SK-N-SH (cell line): Measurements from ENCODE around the gene SOX15. TPM values are rescaled to one million over a fixed set of nuclear protein-coding genes. Genes with fewer than 3 reads are reported as not detected.

Experiments used
- CTCF ChIA-PET: fragments of 300-600, 350-600 bp; formaldehyde crosslinking; extraction: SDS; loops from one replicate; lab custom pipeline; 2021; lab: Yijun Ruan, JAX
- POLR2A ChIA-PET: fragments of 350-600 bp; sonication (Branson Sonifier 250); formaldehyde crosslinking; extraction: SDS; loops from one replicate; lab custom pipeline; 2020; ENCODE audit warnings: antibody characterized with exemption, inconsistent platforms; lab: Yijun Ruan, JAX
- DNase-seq: peaks from one replicate; pipeline ENCODE4 v3.0.0; 2012
- H2AFZ ChIP-seq: fragments of 200-600 bp; sonication (generic); 2 replicates; pipeline ENCODE4 v1.8.1; 2016; ENCODE audit warnings: antibody characterized with exemption, mild to moderate bottlenecking, low read depth
- H3F3A ChIP-seq: fragments of 200-600 bp; sonication (generic); replicated peaks from 2 replicates; pipeline ENCODE3; 2016; ENCODE audit warnings: antibody characterized with exemption, mild to moderate bottlenecking; ENCODE audit not compliant: insufficient read depth
- H3K27ac ChIP-seq, 2 experiments: fragments of 200-500 bp in 1 of 2; fragments of 200-600 bp in 1 of 2; sonication (Bioruptor generic) in 1 of 2; sonication (generic), shearing (Covaris generic) in 1 of 2; 2 replicates each; pipeline versions ENCODE4 v1.5.1 to v1.6.1; 2014 to 2016; ENCODE audit warnings: low read depth in 2 of 2, inconsistent platforms in 1 of 2, low read length in 1 of 2, mild to moderate bottlenecking in 1 of 2, mixed read lengths in 1 of 2
- H3K27me3 ChIP-seq: fragments of 200-600 bp; sonication (generic), shearing (Covaris generic); 2 replicates; pipeline ENCODE4 v1.6.1; 2016; ENCODE audit warnings: mixed run types; ENCODE audit not compliant: insufficient read depth
- H3K36me3 ChIP-seq, 2 experiments: fragments of 200-500 bp in 1 of 2; fragments of 200-600 bp in 1 of 2; sonication (Bioruptor generic) in 1 of 2; sonication (generic) in 1 of 2; replicated peaks in 1 of 2; 2 replicates each; pipeline versions ENCODE3 to v1.5.1; 2014 to 2016; ENCODE audit warnings: low read length in 1 of 2, mild to moderate bottlenecking in 1 of 2; ENCODE audit not compliant: insufficient read depth in 2 of 2, control insufficient read depth in 1 of 2
- H3K4me1 ChIP-seq, 2 experiments: fragments of 200-500 bp in 1 of 2; fragments of 200-600 bp in 1 of 2; sonication (Bioruptor generic) in 1 of 2; sonication (generic), shearing (Covaris generic) in 1 of 2; 2 replicates each; pipeline versions ENCODE4 v1.5.1 to v1.6.1; 2014 to 2016; ENCODE audit warnings: low read depth in 1 of 2, low read length in 1 of 2, mixed run types in 1 of 2; ENCODE audit not compliant: insufficient read depth in 2 of 2, control insufficient read depth in 1 of 2
- H3K4me2 ChIP-seq: fragments of 200-600 bp; sonication (generic), shearing (Covaris generic); 2 replicates; pipeline ENCODE4 v1.6.1; 2017; ENCODE audit warnings: mixed run types
- H3K4me3 ChIP-seq, 2 experiments: fragments of 200-500 bp in 1 of 2; fragments of 200-600 bp in 1 of 2; sonication (Bioruptor generic) in 1 of 2; sonication (generic), shearing (Covaris generic) in 1 of 2; 2 replicates each; pipeline versions ENCODE4 v1.5.1 to v1.8.1; 2014 to 2016; ENCODE audit warnings: low read depth in 2 of 2, inconsistent platforms in 1 of 2, low read length in 1 of 2, mild to moderate bottlenecking in 1 of 2, mixed read lengths in 1 of 2, moderate library complexity in 1 of 2
- H3K79me2 ChIP-seq: fragments of 200-600 bp; sonication (generic); 2 replicates; pipeline ENCODE4 v1.8.1; 2017; ENCODE audit warnings: mild to moderate bottlenecking; ENCODE audit not compliant: insufficient read depth
- H3K9ac ChIP-seq: fragments of 200-600 bp; sonication (generic); 2 replicates; pipeline ENCODE4 v1.6.1; 2017; ENCODE audit warnings: mixed run types
- H3K9me2 ChIP-seq: fragments of 200-600 bp; sonication (generic); 2 replicates; pipeline ENCODE4 v1.6.1; 2017; ENCODE audit warnings: mixed run types
- H3K9me3 ChIP-seq: fragments of 200-600 bp; sonication (generic); 2 replicates; pipeline ENCODE4 v1.6.1; 2017; ENCODE audit warnings: mixed run types, mild to moderate bottlenecking, moderate library complexity
- H4K20me1 ChIP-seq: fragments of 200-600 bp; sonication (generic); 2 replicates; pipeline ENCODE4 v1.6.1; 2017; ENCODE audit warnings: mild to moderate bottlenecking, mixed run types; ENCODE audit not compliant: insufficient read depth
- CHD2 ChIP-seq: fragments of 150-350 bp; IDR thresholded peaks from 2 replicates; pipeline ENCODE4 v1.6.1; 2018; ENCODE audit warnings: low read length; ENCODE audit not compliant: partially characterized antibody
- FOXJ3 ChIP-seq: sonication (generic); formaldehyde crosslinking; IDR thresholded peaks from 2 replicates; pipeline ENCODE4 v1.5.1; 2020; ENCODE audit warnings: mild to moderate bottlenecking, missing genetic modification reagents
- GABPA ChIP-seq: IDR thresholded peaks from 2 replicates; pipeline ENCODE4 v1.4.0; 2012; ENCODE audit warnings: low read depth, mild to moderate bottlenecking
- MAX ChIP-seq: IDR thresholded peaks from 2 replicates; pipeline ENCODE4 v1.4.0; 2012; ENCODE audit warnings: low read depth
- MXI1 ChIP-seq: IDR thresholded peaks from 2 replicates; pipeline ENCODE4 v1.6.1; 2012; ENCODE audit warnings: mild to moderate bottlenecking, low read depth, low read length, improper control_type of control experiment
- PBX3 ChIP-seq: IDR thresholded peaks from 2 replicates; pipeline ENCODE4; 2012
- POLR2AphosphoS5 ChIP-seq: IDR thresholded peaks from 2 replicates; pipeline ENCODE4 v1.6.1; 2012; ENCODE audit warnings: low read depth, low read length
- REST ChIP-seq: IDR thresholded peaks from 2 replicates; pipeline ENCODE4 v1.6.1; 2012; ENCODE audit warnings: mild to moderate bottlenecking, low read depth, low read length, moderate library complexity
- SIN3A ChIP-seq: IDR thresholded peaks from 2 replicates; pipeline ENCODE4 v1.6.1; 2012; ENCODE audit warnings: low read depth, mild to moderate bottlenecking, low read length, moderate library complexity, borderline replicate concordance
- TAF1 ChIP-seq: IDR thresholded peaks from 2 replicates; pipeline ENCODE4 v1.6.1; 2012; ENCODE audit warnings: low read depth, mild to moderate bottlenecking, low read length, moderate library complexity, borderline replicate concordance
- TCF12 ChIP-seq: IDR thresholded peaks from 2 replicates; pipeline ENCODE4 v1.4.0; 2012
- TEAD4 ChIP-seq: IDR thresholded peaks from 2 replicates; pipeline ENCODE4 v1.4.0; 2012; ENCODE audit warnings: mild to moderate bottlenecking, borderline replicate concordance; ENCODE audit not compliant: insufficient read depth
- ZBTB33 ChIP-seq: IDR thresholded peaks from 2 replicates; pipeline ENCODE4 v1.4.0; 2012; ENCODE audit warnings: low read depth, borderline replicate concordance
- WGBS: methylation state at CpG from one replicate; pipeline ENCODE4 v1.1.6; 2017; ENCODE audit warnings: low lambda C conversion rate; 5-methylcytosine and 5-hydroxymethylcytosine counted together
- polyA plus RNA-seq, 3 experiments: library from polyadenylated mRNA; depleted of rRNA; stranded (reverse); fragments of >200 nt; gene quantifications; 2 replicates each; pipeline ENCODE4 v1.2.3, GENCODE V29; 2012

Gene SOX15
- polyA plus RNA-seq, 1 of the 3 experiments (the other 2 are of a cell fraction): 1.3 TPM

- Histone ChIP-seq H3K9ac (peak overlapping the region; percentile 100), H3K9me2 (no peaks in the 10 kb centered on the region), H3K4me3 (peak overlapping the region; percentile 98 to 100), H3K79me2 (peaks cover 70% of the 10 kb centered on the region), H3F3A (peaks cover 71% of the 10 kb centered on the region), H2AFZ (no peak overlapping the region), H3K27ac (peak overlapping the region; percentile 92), H3K9me3 (no peaks in the 10 kb centered on the region), H3K4me2 (peak overlapping the region; percentile 96), H4K20me1 (peaks cover 55% of the 10 kb centered on the region), H3K4me1 (peaks cover 16 to 33% of the 10 kb centered on the region in 2 experiments), H3K36me3 (peaks cover 67 to 71% of the 10 kb centered on the region in 2 experiments), H3K27me3 (no peaks in the 10 kb centered on the region)
- peak; percentile 94 for DNase-seq
- TF ChIP-seq SIN3A: peak; percentile 94; the same call in 1 of the 2 replicates
- no peak for TF ChIP-seq FOXJ3
- peak; percentile 60; the same call in 1 of the 2 replicates for TF ChIP-seq REST
- peak; percentile 99 for TF ChIP-seq MXI1
- TF ChIP-seq TEAD4: no peak
- TF ChIP-seq POLR2AphosphoS5: peak; percentile 55; the same call in 1 of the 2 replicates
- TF ChIP-seq GABPA: peak; percentile 69
- 0 out of 2 replicates have a peak, but pooled peaks have one; percentile 30 for TF ChIP-seq TCF12
- no peak for TF ChIP-seq ZBTB33
- TF ChIP-seq MAX: peak; percentile 93
- peak; percentile 86 for TF ChIP-seq TAF1
- 0 out of 2 replicates have a peak, but pooled peaks have one; percentile 3 for TF ChIP-seq PBX3
- peak; percentile 74 for TF ChIP-seq CHD2
- POLR2A ChIA-PET: interaction anchor here (1.0 to 4.3 kb wide), 5 partner anchors 11 to 113 kb away, joined by 3 to 37 read pairs (median 5); partner anchors contain the start of genes MPDU1, SENP3 and TNFSF13
- CTCF ChIA-PET: interaction anchor here (1.0 to 5.9 kb wide), 4 partner anchors 12 to 114 kb away, joined by 3 to 40 read pairs (median 6); partner anchors contain the start of genes SENP3 and TP53
- 2% methylated on average over 12 of the region's 71 CpGs for WGBS
Measured at GRCh38 chr17:7573324-7574080, 16.4 kb downstream of the SOX15 start.
